ENCODE measurements around the gene SHROOM2.

Gene SHROOM2

DNA sequence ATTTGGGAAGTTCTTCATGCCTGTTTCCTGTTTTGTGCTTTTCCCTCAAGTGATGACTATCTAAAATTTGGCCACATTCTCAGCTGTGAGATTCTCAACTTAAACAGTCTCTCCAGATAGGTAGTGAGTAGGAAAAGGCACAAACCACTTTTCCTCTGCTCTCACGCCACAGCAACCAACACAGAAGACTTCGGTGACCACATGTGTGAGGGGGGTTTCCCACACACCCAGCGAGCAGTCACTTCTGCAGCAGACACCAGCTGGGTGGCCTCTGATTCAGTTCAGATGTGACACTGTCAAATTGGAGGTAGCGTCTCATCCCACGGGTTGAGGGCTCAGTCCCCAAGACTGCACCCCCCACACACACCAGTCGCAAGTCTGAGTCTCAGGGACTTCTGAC is 155.9 kb downstream of the SHROOM2 start:
- TF ChIP-seq FOXP2 (optimal IDR thresholded peaks at IDR 0.05; ENCODE audit: borderline replicate concordance, extremely low read depth, extremely low read length, insufficient read depth) (no peak), TAF1 (IDR thresholded peaks at IDR 0.05; ENCODE audit: borderline replicate concordance, insufficient read depth, low read length) (no peak), SIN3A (IDR thresholded peaks at IDR 0.05; ENCODE audit: borderline replicate concordance, insufficient read depth, low read length) (no peak), POLR2AphosphoS5 (IDR thresholded peaks at IDR 0.05; ENCODE audit: low read depth, low read length) (no peak)
- TF ChIP-seq, protein P1, sequence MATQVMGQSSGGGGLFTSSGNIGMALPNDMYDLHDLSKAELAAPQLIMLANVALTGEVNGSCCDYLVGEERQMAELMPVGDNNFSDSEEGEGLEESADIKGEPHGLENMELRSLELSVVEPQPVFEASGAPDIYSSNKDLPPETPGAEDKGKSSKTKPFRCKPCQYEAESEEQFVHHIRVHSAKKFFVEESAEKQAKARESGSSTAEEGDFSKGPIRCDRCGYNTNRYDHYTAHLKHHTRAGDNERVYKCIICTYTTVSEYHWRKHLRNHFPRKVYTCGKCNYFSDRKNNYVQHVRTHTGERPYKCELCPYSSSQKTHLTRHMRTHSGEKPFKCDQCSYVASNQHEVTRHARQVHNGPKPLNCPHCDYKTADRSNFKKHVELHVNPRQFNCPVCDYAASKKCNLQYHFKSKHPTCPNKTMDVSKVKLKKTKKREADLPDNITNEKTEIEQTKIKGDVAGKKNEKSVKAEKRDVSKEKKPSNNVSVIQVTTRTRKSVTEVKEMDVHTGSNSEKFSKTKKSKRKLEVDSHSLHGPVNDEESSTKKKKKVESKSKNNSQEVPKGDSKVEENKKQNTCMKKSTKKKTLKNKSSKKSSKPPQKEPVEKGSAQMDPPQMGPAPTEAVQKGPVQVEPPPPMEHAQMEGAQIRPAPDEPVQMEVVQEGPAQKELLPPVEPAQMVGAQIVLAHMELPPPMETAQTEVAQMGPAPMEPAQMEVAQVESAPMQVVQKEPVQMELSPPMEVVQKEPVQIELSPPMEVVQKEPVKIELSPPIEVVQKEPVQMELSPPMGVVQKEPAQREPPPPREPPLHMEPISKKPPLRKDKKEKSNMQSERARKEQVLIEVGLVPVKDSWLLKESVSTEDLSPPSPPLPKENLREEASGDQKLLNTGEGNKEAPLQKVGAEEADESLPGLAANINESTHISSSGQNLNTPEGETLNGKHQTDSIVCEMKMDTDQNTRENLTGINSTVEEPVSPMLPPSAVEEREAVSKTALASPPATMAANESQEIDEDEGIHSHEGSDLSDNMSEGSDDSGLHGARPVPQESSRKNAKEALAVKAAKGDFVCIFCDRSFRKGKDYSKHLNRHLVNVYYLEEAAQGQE (IDR thresholded peaks at IDR 0.05; ENCODE audit: insufficient read depth in 1 of 2, low read depth in 2 of 2, low read length in 2 of 2), result no peak

DNA sequence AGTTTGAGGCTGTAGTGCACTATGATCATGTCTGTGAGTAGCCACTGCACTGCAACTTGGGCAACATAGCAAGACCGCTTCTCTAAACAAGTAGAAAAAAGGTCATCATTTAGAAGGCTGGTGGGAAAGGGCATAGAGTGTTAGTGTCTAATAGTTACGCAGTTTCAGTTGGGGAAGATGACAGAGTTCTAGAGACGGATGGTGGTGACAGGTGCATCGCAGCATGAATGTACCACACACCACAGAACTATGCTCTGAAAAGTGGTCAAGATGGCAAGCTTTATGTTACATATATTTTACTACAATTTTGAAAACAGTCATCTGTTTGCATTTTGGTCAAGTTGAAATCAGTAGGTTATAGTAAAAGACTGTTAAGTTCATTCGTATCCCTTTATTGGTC is 157.2 kb downstream of the SHROOM2 start:
- TF ChIP-seq POLR2AphosphoS5 (IDR thresholded peaks at IDR 0.05; ENCODE audit: low read depth, low read length) (no peak), TAF1 (IDR thresholded peaks at IDR 0.05; ENCODE audit: borderline replicate concordance, insufficient read depth, low read length) (no peak), SIN3A (IDR thresholded peaks at IDR 0.05; ENCODE audit: borderline replicate concordance, insufficient read depth, low read length) (no peak), FOXP2 (optimal IDR thresholded peaks at IDR 0.05; ENCODE audit: borderline replicate concordance, extremely low read depth, extremely low read length, insufficient read depth) (no peak)
- TF ChIP-seq, protein P1 (IDR thresholded peaks at IDR 0.05; ENCODE audit: insufficient read depth in 1 of 2, low read depth in 2 of 2, low read length in 2 of 2), result no peak

DNA sequence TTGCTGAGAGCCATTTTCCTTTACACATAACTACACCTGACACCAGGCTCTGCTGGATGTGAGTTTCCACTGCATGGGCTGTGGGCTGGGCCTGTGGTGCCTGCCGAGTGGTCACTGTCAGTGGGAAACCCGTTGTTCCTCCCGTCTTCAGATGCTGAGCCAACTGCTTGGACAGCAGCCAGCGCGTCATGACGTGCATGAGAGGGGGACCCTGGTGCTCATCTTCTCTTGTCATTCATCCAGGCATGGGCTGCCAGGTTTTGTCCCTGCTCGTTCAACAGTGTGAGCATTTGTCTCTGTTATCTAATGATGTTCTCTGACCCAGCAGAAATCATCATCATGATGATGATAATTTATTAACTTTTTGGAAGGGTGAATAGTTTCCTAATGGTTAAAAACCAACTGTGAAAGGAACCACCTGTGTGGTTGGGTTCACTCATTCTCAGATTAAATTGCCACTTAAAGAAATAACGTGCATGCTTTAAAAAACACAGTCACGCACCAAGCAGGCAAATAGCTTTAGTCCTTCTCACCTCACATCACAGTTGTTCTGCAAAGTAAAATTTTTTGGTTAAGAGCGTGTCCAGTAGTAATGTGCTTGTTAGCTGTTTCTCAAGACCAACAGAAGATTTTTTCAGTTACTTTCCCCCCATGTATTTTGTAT is 161.0 kb downstream of the SHROOM2 start:
- TF ChIP-seq TAF1 (IDR thresholded peaks at IDR 0.05; ENCODE audit: borderline replicate concordance, insufficient read depth, low read length) (no peak), FOXP2 (optimal IDR thresholded peaks at IDR 0.05; ENCODE audit: borderline replicate concordance, extremely low read depth, extremely low read length, insufficient read depth) (no peak), POLR2AphosphoS5 (IDR thresholded peaks at IDR 0.05; ENCODE audit: low read depth, low read length) (no peak), SIN3A (IDR thresholded peaks at IDR 0.05; ENCODE audit: borderline replicate concordance, insufficient read depth, low read length) (no peak)
- TF ChIP-seq, protein P1 (IDR thresholded peaks at IDR 0.05; ENCODE audit: insufficient read depth in 1 of 2, low read depth in 2 of 2, low read length in 2 of 2), result no peak

DNA sequence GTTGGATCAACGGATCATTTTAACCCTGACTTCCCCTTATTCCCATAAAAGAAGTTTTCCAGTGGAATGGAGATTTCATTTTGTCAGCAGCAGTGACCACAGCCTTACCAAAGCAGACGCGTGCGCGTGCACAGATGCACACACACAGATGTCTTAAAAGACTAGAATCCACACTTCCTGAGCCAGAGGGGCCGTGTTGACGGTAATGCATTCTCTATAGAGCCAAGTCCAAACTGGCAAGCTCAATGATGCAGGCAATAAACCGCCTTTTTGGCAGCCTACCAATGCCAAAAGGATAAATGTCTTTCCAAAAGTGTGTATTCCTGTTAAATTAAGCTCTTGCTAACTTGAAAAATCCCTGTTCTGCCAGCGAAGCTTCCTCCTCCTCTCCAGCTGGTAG is 162.2 kb downstream of the SHROOM2 start:
- TF ChIP-seq FOXP2 (optimal IDR thresholded peaks at IDR 0.05; ENCODE audit: borderline replicate concordance, extremely low read depth, extremely low read length, insufficient read depth) (no peak), POLR2AphosphoS5 (IDR thresholded peaks at IDR 0.05; ENCODE audit: low read depth, low read length) (no peak), SIN3A (IDR thresholded peaks at IDR 0.05; ENCODE audit: borderline replicate concordance, insufficient read depth, low read length) (no peak), TAF1 (IDR thresholded peaks at IDR 0.05; ENCODE audit: borderline replicate concordance, insufficient read depth, low read length) (no peak)
- TF ChIP-seq, protein P1 (IDR thresholded peaks at IDR 0.05; ENCODE audit: insufficient read depth in 1 of 2, low read depth in 2 of 2, low read length in 2 of 2), result no peak

Measured in PFSK-1 (cell line).